ENCODE results near the gene ZNF280B.
"Not testable (repeated sequence)": the region's sequence is repeated elsewhere in the genome, so short reads cannot be mapped to it uniquely, and the experiment has no call there.

The ZNF280B gene

GRCh38 chr22:22523494-22523893 is 15.0 kb upstream of the ZNF280B start:
- H3K4me3 Mint-ChIP-seq = no peak overlapping the region
- no peaks in the 10 kb centered on the region for H3K36me3 Mint-ChIP-seq
- peaks cover 15% of the 10 kb centered on the region for H3K27me3 Mint-ChIP-seq
- H3K9me3 Mint-ChIP-seq (ENCODE audit: low read depth) = no peaks in the 10 kb centered on the region
- H3K4me1 Mint-ChIP-seq (ENCODE audit: low read depth) = no peaks in the 10 kb centered on the region
- H3K27ac Mint-ChIP-seq = no peak overlapping the region

GRCh38 chr22:22521631-22522030 is 13.1 kb upstream of the ZNF280B start:
- no peak overlapping the region for H3K4me3 Mint-ChIP-seq
- peaks cover 20% of the 10 kb centered on the region for H3K27me3 Mint-ChIP-seq
- H3K4me1 Mint-ChIP-seq (ENCODE audit: low read depth) = no peaks in the 10 kb centered on the region
- H3K9me3 Mint-ChIP-seq (ENCODE audit: low read depth) = no peaks in the 10 kb centered on the region
- H3K27ac Mint-ChIP-seq = no peak overlapping the region
- H3K36me3 Mint-ChIP-seq = no peaks in the 10 kb centered on the region

- H3K27me3 Mint-ChIP-seq = peaks cover 20% of the 10 kb centered on the region
- H3K36me3 Mint-ChIP-seq = no peaks in the 10 kb centered on the region
- no peaks in the 10 kb centered on the region for H3K4me1 Mint-ChIP-seq (ENCODE audit: low read depth)
- no peak overlapping the region for H3K4me3 Mint-ChIP-seq
- H3K27ac Mint-ChIP-seq = no peak overlapping the region
- no peaks in the 10 kb centered on the region for H3K9me3 Mint-ChIP-seq (ENCODE audit: low read depth)
These were observed 12.4 kb upstream of the ZNF280B start for GRCh38 chr22:22520667-22521602.

- no peaks in the 10 kb centered on the region for H3K9me3 Mint-ChIP-seq (ENCODE audit: low read depth)
- peaks cover 24% of the 10 kb centered on the region for H3K27me3 Mint-ChIP-seq
- H3K4me3 Mint-ChIP-seq = no peak within 1 kb of the TSS
- no peaks in the 10 kb centered on the region for H3K36me3 Mint-ChIP-seq
- no peak within 1 kb of the TSS for H3K27ac Mint-ChIP-seq
- no peaks in the 10 kb centered on the region for H3K4me1 Mint-ChIP-seq (ENCODE audit: low read depth)
These were observed 11.6 kb upstream of the ZNF280B start, which contains the start of gene ZNF280A for GRCh38 chr22:22520020-22520656. ZNF280A (minus strand) TSS chr22:22520270; CDS start chr22:22515630, 4,640 bp downstream.

GRCh38 chr22:22519591-22519990 is 11.0 kb upstream of the ZNF280B start:
- Mint-ChIP-seq H3K36me3 (no peaks in the 10 kb centered on the region), H3K9me3 (ENCODE audit: low read depth) (no peaks in the 10 kb centered on the region), H3K4me3 (no peak overlapping the region), H3K27ac (no peak overlapping the region), H3K27me3 (peaks cover 28% of the 10 kb centered on the region), H3K4me1 (ENCODE audit: low read depth) (no peaks in the 10 kb centered on the region)

- H3K4me1 Mint-ChIP-seq (ENCODE audit: low read depth) = no peaks in the 10 kb centered on the region
- peaks cover 29% of the 10 kb centered on the region for H3K27me3 Mint-ChIP-seq
- no peaks in the 10 kb centered on the region for H3K9me3 Mint-ChIP-seq (ENCODE audit: low read depth)
- H3K27ac Mint-ChIP-seq = no peak overlapping the region
- no peak overlapping the region for H3K4me3 Mint-ChIP-seq
- H3K36me3 Mint-ChIP-seq = no peaks in the 10 kb centered on the region
These were observed 8.4 kb upstream of the ZNF280B start for GRCh38 chr22:22516992-22517391.

GRCh38 chr22:22515890-22516289 is 7.3 kb upstream of the ZNF280B start:
- H3K27ac Mint-ChIP-seq = no peak overlapping the region
- no peak overlapping the region for H3K4me3 Mint-ChIP-seq
- no peaks in the 10 kb centered on the region for H3K9me3 Mint-ChIP-seq (ENCODE audit: low read depth)
- H3K4me1 Mint-ChIP-seq (ENCODE audit: low read depth) = no peaks in the 10 kb centered on the region
- no peaks in the 10 kb centered on the region for H3K36me3 Mint-ChIP-seq
- H3K27me3 Mint-ChIP-seq = peaks cover 29% of the 10 kb centered on the region

- H3K36me3 Mint-ChIP-seq; H3K4me1 Mint-ChIP-seq (ENCODE audit: low read depth); H3K4me3 Mint-ChIP-seq; H3K9me3 Mint-ChIP-seq (ENCODE audit: low read depth); H3K27ac Mint-ChIP-seq: not testable (repeated sequence)
- H3K27me3 Mint-ChIP-seq = peaks cover 28% of the 10 kb centered on the region
These were observed 5.9 kb upstream of the ZNF280B start for GRCh38 chr22:22514431-22514830.

GRCh38 chr22:22513619-22514018 is 5.1 kb upstream of the ZNF280B start:
- H3K27me3 Mint-ChIP-seq = peaks cover 27% of the 10 kb centered on the region
- no peaks in the 10 kb centered on the region for H3K9me3 Mint-ChIP-seq (ENCODE audit: low read depth)
- H3K27ac Mint-ChIP-seq = no peak overlapping the region
- no peak overlapping the region for H3K4me3 Mint-ChIP-seq
- H3K4me1 Mint-ChIP-seq (ENCODE audit: low read depth) = no peaks in the 10 kb centered on the region
- no peaks in the 10 kb centered on the region for H3K36me3 Mint-ChIP-seq

- H3K27ac Mint-ChIP-seq = no peak overlapping the region
- H3K4me1 Mint-ChIP-seq (ENCODE audit: low read depth) = peaks cover under 1% of the 10 kb centered on the region
- peaks cover 27% of the 10 kb centered on the region for H3K27me3 Mint-ChIP-seq
- no peak overlapping the region for H3K4me3 Mint-ChIP-seq
- H3K9me3 Mint-ChIP-seq (ENCODE audit: low read depth) = no peaks in the 10 kb centered on the region
- no peaks in the 10 kb centered on the region for H3K36me3 Mint-ChIP-seq
These were observed 4.4 kb upstream of the ZNF280B start for GRCh38 chr22:22512951-22513350.

GRCh38 chr22:22510833-22511232 is 2.3 kb upstream of the ZNF280B start:
- H3K27ac Mint-ChIP-seq; H3K9me3 Mint-ChIP-seq (ENCODE audit: low read depth); H3K36me3 Mint-ChIP-seq; H3K4me1 Mint-ChIP-seq (ENCODE audit: low read depth); H3K4me3 Mint-ChIP-seq: not testable (repeated sequence)
- peaks cover 18% of the 10 kb centered on the region for H3K27me3 Mint-ChIP-seq

- H3K4me3 Mint-ChIP-seq = peak overlapping the region; percentile 51
- H3K27ac Mint-ChIP-seq = not testable (repeated sequence)
These were observed 1.4 kb upstream of the ZNF280B start for GRCh38 chr22:22509912-22510311.

GRCh38 chr22:22507743-22508273 is 734 bp downstream of the ZNF280B start:
- Mint-ChIP-seq H3K27ac (peak overlapping the region; percentile 3), H3K4me3 (peak overlapping the region; percentile 88), H3K9me3 (ENCODE audit: low read depth) (no peaks in the 10 kb centered on the region), H3K27me3 (peaks cover 2% of the 10 kb centered on the region), H3K4me1 (ENCODE audit: low read depth) (peaks cover 9% of the 10 kb centered on the region), H3K36me3 (peaks cover 19% of the 10 kb centered on the region)

More at GRCh38 chr22:22509912-22510311, 1.4 kb upstream of the ZNF280B start:
- H3K9me3 Mint-ChIP-seq (ENCODE audit: low read depth); H3K27me3 Mint-ChIP-seq; H3K36me3 Mint-ChIP-seq; H3K4me1 Mint-ChIP-seq (ENCODE audit: low read depth): not testable (repeated sequence)

- Mint-ChIP-seq H3K36me3 (peaks cover 19% of the 10 kb centered on the region), H3K4me3 (peak overlapping the region; percentile 17), H3K9me3 (ENCODE audit: low read depth) (no peaks in the 10 kb centered on the region), H3K4me1 (ENCODE audit: low read depth) (peaks cover 9% of the 10 kb centered on the region), H3K27ac (no peak overlapping the region), H3K27me3 (no peaks in the 10 kb centered on the region)
These were observed 1.8 kb downstream of the ZNF280B start for GRCh38 chr22:22506736-22507135.

GRCh38 chr22:22498267-22498666 is 10.3 kb downstream of the ZNF280B start:
- no peak overlapping the region for H3K27ac Mint-ChIP-seq
- H3K4me3 Mint-ChIP-seq = no peak overlapping the region
- H3K36me3 Mint-ChIP-seq = peaks cover 10% of the 10 kb centered on the region
- H3K4me1 Mint-ChIP-seq (ENCODE audit: low read depth) = peaks cover 2% of the 10 kb centered on the region
- no peaks in the 10 kb centered on the region for H3K9me3 Mint-ChIP-seq (ENCODE audit: low read depth)
- H3K27me3 Mint-ChIP-seq = no peaks in the 10 kb centered on the region

All from activated naive CD8-positive, alpha-beta T cell (primary cell).